RWPE1 (cell line): ENCODE results near the gene TMEM50B.
A peak's percentile ranks its signal among the peaks of the same experiment; 100 is the strongest.

Experiments used
- CTCF ChIA-PET: fragments of 350-600 bp; sonication (Branson Sonifier 250); formaldehyde crosslinking; extraction: SDS; loops from one replicate; lab custom pipeline; 2021; lab: Yijun Ruan, JAX
- POLR2A ChIA-PET: fragments of 400-600 bp; formaldehyde crosslinking; extraction: SDS; loops from one replicate; lab custom pipeline; 2020; ENCODE audit warnings: antibody characterized with exemption; ENCODE audit not compliant: low non-redundant PET; lab: Yijun Ruan, JAX
- DNase-seq: peaks from one replicate; pipeline ENCODE4 v3.0.0; 2012; ENCODE audit warnings: low spot score
- H3K27ac ChIP-seq: fragments of 450-650 bp; 2 replicates; pipeline ENCODE4 v1.5.1; 2017
- CTCF ChIP-seq: fragments of 450-650 bp; conservative IDR thresholded peaks from 2 replicates; pipeline ENCODE4 v1.5.1; 2017; ENCODE audit warnings: low read depth, mild to moderate bottlenecking

The TMEM50B gene

GRCh38 chr21:33479679-33480480 is at the start of gene TMEM50B:
TSS of gene TMEM50B (minus strand) at chr21:33479974. CDS start at chr21:33468885, 11,089 bp downstream.
- ChIA-PET CTCF (interaction anchor here (0.5 to 0.6 kb wide), 3 partner anchors 20 to 363 kb away, joined by 3 to 5 read pairs (median 3); no protein-coding TSS in a partner anchor), POLR2A (interaction anchor here (0.6 to 1.5 kb wide), 4 partner anchors 12 to 119 kb away, joined by 4 to 8 read pairs (median 5); partner anchors contain the start of genes DNAJC28 and DONSON)
- H3K27ac ChIP-seq = peak within 1 kb of the TSS; percentile 95
- DNase-seq = peak; percentile 97
- peak; percentile 62 for TF ChIP-seq CTCF

DNA sequence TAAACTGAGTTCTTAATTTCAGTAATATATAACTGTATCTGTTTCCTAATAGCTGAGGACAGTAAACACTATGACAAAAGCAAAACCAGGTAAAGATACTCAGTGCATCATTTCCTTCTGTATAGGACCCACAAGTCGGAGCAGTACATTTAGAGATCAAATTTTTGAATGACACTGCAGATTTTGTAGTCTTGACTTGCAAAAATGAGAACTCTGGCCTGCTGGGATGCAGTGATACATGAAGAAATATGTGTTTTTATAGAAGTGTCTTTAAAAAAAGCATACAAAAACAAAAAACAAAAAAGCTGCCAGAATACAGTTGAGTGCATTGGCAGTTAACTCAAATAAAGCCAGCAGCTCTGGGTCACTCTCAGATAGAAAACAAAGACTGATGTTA is 43.2 kb upstream of the TMEM50B start:
- no peak for TF ChIP-seq CTCF
- POLR2A ChIA-PET = no interaction called here
- CTCF ChIA-PET = no interaction called here
- no peak for DNase-seq
- no peak overlapping the region for H3K27ac ChIP-seq

DNA sequence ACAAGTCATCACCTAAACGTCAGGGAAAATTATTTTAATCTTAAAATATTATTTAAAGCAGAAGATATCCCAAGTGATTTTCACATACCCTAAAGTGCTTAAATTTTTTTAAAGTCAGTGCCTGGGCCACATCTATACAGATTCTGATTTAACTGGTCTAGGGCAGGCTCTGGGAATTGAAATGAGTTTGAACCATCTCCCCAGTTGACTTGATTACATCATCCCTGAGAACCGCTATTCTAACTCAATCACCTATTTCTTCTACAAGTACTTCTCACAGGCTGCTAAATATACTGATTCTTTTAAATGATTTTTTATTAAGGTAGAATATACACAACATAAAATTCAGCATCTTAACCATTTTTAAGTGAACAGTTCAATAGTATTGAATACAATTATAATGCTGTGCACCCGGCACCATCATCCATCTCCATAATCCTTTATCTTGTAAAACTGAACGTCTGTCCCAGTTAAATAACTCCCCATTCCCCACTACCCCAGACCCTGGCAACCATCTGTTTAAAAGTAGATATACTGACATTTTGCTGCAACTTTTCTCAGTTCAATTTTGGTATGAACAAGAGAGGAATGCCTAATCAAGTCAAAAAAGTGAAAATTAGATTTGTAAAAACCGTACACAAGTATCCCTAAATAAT is 42.7 kb upstream of the TMEM50B start:
- no peak for TF ChIP-seq CTCF
- ChIA-PET CTCF (no interaction called here), POLR2A (no interaction called here)
- H3K27ac ChIP-seq = no peak overlapping the region
- DNase-seq = no peak

GRCh38 chr21:33518899-33519298 is 39.1 kb upstream of the TMEM50B start:
- ChIA-PET POLR2A (interaction anchor here (0.7 kb wide), 1 partner anchor 10 kb away, joined by 4 read pairs; no protein-coding TSS in a partner anchor), CTCF (no interaction called here)
- H3K27ac ChIP-seq = no peak overlapping the region
- DNase-seq = no peak
- TF ChIP-seq CTCF = no peak

GRCh38 chr21:33514229-33514628 is 34.5 kb upstream of the TMEM50B start:
- DNase-seq = no peak
- TF ChIP-seq CTCF = no peak
- no peak overlapping the region for H3K27ac ChIP-seq
- POLR2A ChIA-PET = interaction anchor here (0.8 kb wide), 1 partner anchor 34 kb away, joined by 5 read pairs; the partner anchor contains the start of gene TMEM50B
- CTCF ChIA-PET = no interaction called here

- POLR2A ChIA-PET = no interaction called here
- TF ChIP-seq CTCF = no peak
- DNase-seq = no peak
- H3K27ac ChIP-seq = no peak overlapping the region
- CTCF ChIA-PET = no interaction called here
These were observed 32.7 kb upstream of the TMEM50B start for GRCh38 chr21:33512481-33512880.
